HepG2 (cell line): ENCODE data around the gene EPO. TPM values are rescaled to one million over a fixed set of nuclear protein-coding genes. Genes with fewer than 3 reads are reported as not detected.

ENCODE experiments used
- CBX1 ChIP-seq: IDR thresholded peaks from one replicate; pipeline ENCODE4 v1.6.1; 2016; ENCODE audit warnings: antibody characterized with exemption, low read depth
- HES4 ChIP-seq: sonication (generic); formaldehyde crosslinking; IDR thresholded peaks from 2 replicates; pipeline ENCODE4 v1.9.0; 2021; ENCODE audit warnings: mild to moderate bottlenecking, missing genetic modification reagents, borderline replicate concordance
- HIC2 ChIP-seq: sonication (generic); formaldehyde crosslinking; IDR thresholded peaks from 2 replicates; pipeline ENCODE4 v1.9.0; 2022; ENCODE audit warnings: low read depth, missing genetic modification reagents
- SP5 ChIP-seq: IDR thresholded peaks from 2 replicates; pipeline ENCODE4 v1.6.1; 2016; ENCODE audit warnings: low read depth, borderline replicate concordance
- ZC3H13 ChIP-seq: sonication (generic); formaldehyde crosslinking; IDR thresholded peaks from 2 replicates; pipeline ENCODE4 v1.8.1; 2023; ENCODE audit warnings: mild to moderate bottlenecking, missing genetic modification reagents, moderate library complexity
- ZNF225 ChIP-seq: sonication (generic); formaldehyde crosslinking; IDR thresholded peaks from 2 replicates; pipeline ENCODE4 v1.4.0; 2020; ENCODE audit warnings: mild to moderate bottlenecking, missing genetic modification reagents
- ZNF251 ChIP-seq: sonication (generic); formaldehyde crosslinking; IDR thresholded peaks from 2 replicates; pipeline ENCODE4 v1.9.0; 2021; ENCODE audit warnings: mild to moderate bottlenecking, missing genetic modification reagents
- ZNF282 ChIP-seq: fragments of 450-650 bp; IDR thresholded peaks from 2 replicates; pipeline ENCODE4 v1.6.1; 2018; ENCODE audit not compliant: partially characterized antibody
- ZNF503 ChIP-seq: sonication (generic); formaldehyde crosslinking; IDR thresholded peaks from 2 replicates; pipeline ENCODE4 v1.4.0; 2020; ENCODE audit warnings: missing genetic modification reagents
- ZNF737 ChIP-seq: sonication (generic); formaldehyde crosslinking; IDR thresholded peaks from 2 replicates; pipeline ENCODE4 v1.5.0; 2020; ENCODE audit warnings: missing genetic modification reagents, mild to moderate bottlenecking, borderline replicate concordance
- ZNF746 ChIP-seq: sonication (generic); formaldehyde crosslinking; IDR thresholded peaks from 2 replicates; pipeline ENCODE4 v1.8.0; 2022; ENCODE audit warnings: mild to moderate bottlenecking, missing genetic modification reagents
- ZNF788 ChIP-seq: sonication (generic); formaldehyde crosslinking; IDR thresholded peaks from 2 replicates; pipeline ENCODE4 v1.5.0; 2020; ENCODE audit warnings: mild to moderate bottlenecking, missing genetic modification reagents, borderline replicate concordance
- polyA plus RNA-seq, 8 experiments: library from polyadenylated mRNA; depleted of rRNA in 3 of 8; stranded (reverse) in 7 of 8; unstranded in 1 of 8; fragments of >200 nt; fragmentation: Illumina TruSeq in 4 of 8; extraction: Trizol in 4 of 8; gene quantifications; 2 replicates each; pipeline versions ENCODE4 v1.2.1 to v1.2.3, GENCODE V29; 2011 to 2016; ENCODE audit warnings: low read depth in 4 of 8, missing spikeins in 1 of 8, mixed read lengths in 1 of 8; ENCODE audit not compliant: insufficient read depth in 1 of 8
- total RNA-seq, 5 experiments: library from RNA; depleted of rRNA; stranded (reverse); fragments of >200 nt; fragmentation: Illumina TruSeq; extraction: Trizol; gene quantifications; 2 replicates each; pipeline ENCODE4 v1.2.3, GENCODE V29; 2016; ENCODE audit warnings: low read depth in 1 of 5
- TF ChIP-seq, protein P1 (sequence below): IDR thresholded peaks from 2 replicates; pipeline ENCODE4 v1.6.1; 2018; ENCODE audit warnings: missing genetic modification reagents, mild to moderate bottlenecking, missing compliant biosample characterization
- TF ChIP-seq, protein P2 (sequence below): sonication (generic); formaldehyde crosslinking; IDR thresholded peaks from 2 replicates; pipeline ENCODE4 v1.4.0; 2020; ENCODE audit warnings: missing genetic modification reagents, borderline replicate concordance
- TF ChIP-seq, protein P3 (sequence below): IDR thresholded peaks from 2 replicates; pipeline ENCODE4 v1.6.1; 2016; ENCODE audit warnings: mild to moderate bottlenecking
- TF ChIP-seq, protein P4 (sequence below): sonication (generic); formaldehyde crosslinking; IDR thresholded peaks from 2 replicates; pipeline ENCODE4 v1.9.0; 2021; ENCODE audit warnings: missing genetic modification reagents, borderline replicate concordance
- TF ChIP-seq, protein P5 (sequence below): sonication (generic); formaldehyde crosslinking; IDR thresholded peaks from 2 replicates; pipeline ENCODE4 v1.5.0; 2020; ENCODE audit warnings: mild to moderate bottlenecking, low read depth, missing genetic modification reagents, borderline replicate concordance

EPO gene
- total and polyA plus RNA-seq, 2 of the 13 experiments (the other 11 are each of a cell fraction or from before 2014, with no cell fraction given), result 10.3 to 25.7 TPM

DNA sequence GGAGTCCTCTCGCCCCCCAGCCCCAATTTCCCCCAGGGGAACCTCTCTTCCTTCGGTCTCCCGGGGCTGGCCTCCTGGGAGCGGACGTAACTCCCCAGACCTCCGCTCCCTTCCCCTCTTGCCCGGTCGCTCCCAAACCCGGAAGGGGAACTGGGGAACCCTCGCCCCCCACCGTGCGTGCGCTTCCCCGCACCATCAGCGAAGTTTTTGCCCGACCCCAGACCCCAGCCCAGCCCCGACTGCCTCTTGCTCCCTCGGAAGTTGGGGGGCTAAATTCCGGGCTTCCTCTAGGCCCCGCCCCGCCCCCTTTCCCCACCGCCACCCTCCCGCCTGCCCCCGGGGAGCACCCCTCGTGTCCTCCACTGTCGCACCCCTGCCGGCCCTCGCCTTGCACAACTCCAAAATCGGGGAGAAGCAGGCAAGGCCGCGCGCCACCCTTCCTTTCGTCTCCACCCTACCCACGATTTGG lies 46.3 kb upstream of the EPO start (continued):
- TF ChIP-seq, protein P1, sequence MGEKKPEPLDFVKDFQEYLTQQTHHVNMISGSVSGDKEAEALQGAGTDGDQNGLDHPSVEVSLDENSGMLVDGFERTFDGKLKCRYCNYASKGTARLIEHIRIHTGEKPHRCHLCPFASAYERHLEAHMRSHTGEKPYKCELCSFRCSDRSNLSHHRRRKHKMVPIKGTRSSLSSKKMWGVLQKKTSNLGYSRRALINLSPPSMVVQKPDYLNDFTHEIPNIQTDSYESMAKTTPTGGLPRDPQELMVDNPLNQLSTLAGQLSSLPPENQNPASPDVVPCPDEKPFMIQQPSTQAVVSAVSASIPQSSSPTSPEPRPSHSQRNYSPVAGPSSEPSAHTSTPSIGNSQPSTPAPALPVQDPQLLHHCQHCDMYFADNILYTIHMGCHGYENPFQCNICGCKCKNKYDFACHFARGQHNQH (CRISPR knock-in tag), result no peak
- no peak for TF ChIP-seq CBX1
- TF ChIP-seq ZNF282, result no peak
- no peak for TF ChIP-seq ZNF503 (CRISPR knock-in tag)
- TF ChIP-seq, protein P2, sequence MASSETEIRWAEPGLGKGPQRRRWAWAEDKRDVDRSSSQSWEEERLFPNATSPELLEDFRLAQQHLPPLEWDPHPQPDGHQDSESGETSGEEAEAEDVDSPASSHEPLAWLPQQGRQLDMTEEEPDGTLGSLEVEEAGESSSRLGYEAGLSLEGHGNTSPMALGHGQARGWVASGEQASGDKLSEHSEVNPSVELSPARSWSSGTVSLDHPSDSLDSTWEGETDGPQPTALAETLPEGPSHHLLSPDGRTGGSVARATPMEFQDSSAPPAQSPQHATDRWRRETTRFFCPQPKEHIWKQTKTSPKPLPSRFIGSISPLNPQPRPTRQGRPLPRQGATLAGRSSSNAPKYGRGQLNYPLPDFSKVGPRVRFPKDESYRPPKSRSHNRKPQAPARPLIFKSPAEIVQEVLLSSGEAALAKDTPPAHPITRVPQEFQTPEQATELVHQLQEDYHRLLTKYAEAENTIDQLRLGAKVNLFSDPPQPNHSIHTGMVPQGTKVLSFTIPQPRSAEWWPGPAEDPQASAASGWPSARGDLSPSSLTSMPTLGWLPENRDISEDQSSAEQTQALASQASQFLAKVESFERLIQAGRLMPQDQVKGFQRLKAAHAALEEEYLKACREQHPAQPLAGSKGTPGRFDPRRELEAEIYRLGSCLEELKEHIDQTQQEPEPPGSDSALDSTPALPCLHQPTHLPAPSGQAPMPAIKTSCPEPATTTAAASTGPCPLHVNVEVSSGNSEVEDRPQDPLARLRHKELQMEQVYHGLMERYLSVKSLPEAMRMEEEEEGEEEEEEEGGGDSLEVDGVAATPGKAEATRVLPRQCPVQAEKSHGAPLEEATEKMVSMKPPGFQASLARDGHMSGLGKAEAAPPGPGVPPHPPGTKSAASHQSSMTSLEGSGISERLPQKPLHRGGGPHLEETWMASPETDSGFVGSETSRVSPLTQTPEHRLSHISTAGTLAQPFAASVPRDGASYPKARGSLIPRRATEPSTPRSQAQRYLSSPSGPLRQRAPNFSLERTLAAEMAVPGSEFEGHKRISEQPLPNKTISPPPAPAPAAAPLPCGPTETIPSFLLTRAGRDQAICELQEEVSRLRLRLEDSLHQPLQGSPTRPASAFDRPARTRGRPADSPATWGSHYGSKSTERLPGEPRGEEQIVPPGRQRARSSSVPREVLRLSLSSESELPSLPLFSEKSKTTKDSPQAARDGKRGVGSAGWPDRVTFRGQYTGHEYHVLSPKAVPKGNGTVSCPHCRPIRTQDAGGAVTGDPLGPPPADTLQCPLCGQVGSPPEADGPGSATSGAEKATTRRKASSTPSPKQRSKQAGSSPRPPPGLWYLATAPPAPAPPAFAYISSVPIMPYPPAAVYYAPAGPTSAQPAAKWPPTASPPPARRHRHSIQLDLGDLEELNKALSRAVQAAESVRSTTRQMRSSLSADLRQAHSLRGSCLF, result no peak
- TF ChIP-seq HIC2 (CRISPR knock-in tag), result no peak
- TF ChIP-seq SP5 (CRISPR knock-in tag), result no peak
- TF ChIP-seq, protein P3, sequence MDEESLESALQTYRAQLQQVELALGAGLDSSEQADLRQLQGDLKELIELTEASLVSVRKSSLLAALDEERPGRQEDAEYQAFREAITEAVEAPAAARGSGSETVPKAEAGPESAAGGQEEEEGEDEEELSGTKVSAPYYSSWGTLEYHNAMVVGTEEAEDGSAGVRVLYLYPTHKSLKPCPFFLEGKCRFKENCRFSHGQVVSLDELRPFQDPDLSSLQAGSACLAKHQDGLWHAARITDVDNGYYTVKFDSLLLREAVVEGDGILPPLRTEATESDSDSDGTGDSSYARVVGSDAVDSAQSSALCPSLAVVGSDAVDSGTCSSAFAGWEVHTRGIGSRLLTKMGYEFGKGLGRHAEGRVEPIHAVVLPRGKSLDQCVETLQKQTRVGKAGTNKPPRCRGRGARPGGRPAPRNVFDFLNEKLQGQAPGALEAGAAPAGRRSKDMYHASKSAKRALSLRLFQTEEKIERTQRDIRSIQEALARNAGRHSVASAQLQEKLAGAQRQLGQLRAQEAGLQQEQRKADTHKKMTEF (CRISPR knock-in tag), result no peak
- TF ChIP-seq ZNF251, result no peak
- no peak for TF ChIP-seq HES4 (CRISPR knock-in tag)
- TF ChIP-seq, protein P4, sequence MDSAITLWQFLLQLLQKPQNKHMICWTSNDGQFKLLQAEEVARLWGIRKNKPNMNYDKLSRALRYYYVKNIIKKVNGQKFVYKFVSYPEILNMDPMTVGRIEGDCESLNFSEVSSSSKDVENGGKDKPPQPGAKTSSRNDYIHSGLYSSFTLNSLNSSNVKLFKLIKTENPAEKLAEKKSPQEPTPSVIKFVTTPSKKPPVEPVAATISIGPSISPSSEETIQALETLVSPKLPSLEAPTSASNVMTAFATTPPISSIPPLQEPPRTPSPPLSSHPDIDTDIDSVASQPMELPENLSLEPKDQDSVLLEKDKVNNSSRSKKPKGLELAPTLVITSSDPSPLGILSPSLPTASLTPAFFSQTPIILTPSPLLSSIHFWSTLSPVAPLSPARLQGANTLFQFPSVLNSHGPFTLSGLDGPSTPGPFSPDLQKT (CRISPR knock-in tag), result no peak
- TF ChIP-seq ZNF788 (CRISPR knock-in tag), result no peak
- TF ChIP-seq ZNF737 (CRISPR knock-in tag), result no peak
- TF ChIP-seq ZNF225 (CRISPR knock-in tag), result 0 out of 2 replicates have a peak, but pooled peaks have one; percentile 1
- TF ChIP-seq, protein P5, sequence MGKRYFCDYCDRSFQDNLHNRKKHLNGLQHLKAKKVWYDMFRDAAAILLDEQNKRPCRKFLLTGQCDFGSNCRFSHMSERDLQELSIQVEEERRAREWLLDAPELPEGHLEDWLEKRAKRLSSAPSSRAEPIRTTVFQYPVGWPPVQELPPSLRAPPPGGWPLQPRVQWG (CRISPR knock-in tag), result no peak
- TF ChIP-seq ZNF746 (CRISPR knock-in tag), result no peak
- 0 out of 2 replicates have a peak, but pooled peaks have one; percentile 43 for TF ChIP-seq ZC3H13
